Measurements from ENCODE around the gene SLC5A6.
"Not testable (repeated sequence)": the region's sequence is repeated elsewhere in the genome, so short reads cannot be mapped to it uniquely, and the experiment has no call there.

SLC5A6 gene

DNA sequence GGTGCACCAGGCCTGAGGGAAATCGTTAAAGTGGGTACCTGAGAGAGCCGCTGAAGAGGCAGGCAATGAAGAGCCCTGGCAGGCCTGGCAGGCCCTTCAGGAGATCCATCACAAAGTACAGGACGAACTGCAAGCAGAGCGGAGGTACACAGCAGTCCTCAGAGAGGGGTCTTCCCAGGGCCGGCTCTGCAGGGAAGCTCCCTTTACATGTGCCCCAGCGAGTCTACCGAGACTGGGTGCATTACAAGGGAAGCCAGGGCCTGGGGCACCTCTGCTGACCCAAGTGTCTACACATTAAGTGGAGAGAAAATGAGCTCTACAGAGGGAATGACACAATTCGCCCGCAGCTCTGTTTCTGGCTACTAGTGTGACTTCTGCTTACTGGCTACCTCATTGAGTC is 8.3 kb downstream of the SLC5A6 start:
- DNase-seq, result no peak

DNA sequence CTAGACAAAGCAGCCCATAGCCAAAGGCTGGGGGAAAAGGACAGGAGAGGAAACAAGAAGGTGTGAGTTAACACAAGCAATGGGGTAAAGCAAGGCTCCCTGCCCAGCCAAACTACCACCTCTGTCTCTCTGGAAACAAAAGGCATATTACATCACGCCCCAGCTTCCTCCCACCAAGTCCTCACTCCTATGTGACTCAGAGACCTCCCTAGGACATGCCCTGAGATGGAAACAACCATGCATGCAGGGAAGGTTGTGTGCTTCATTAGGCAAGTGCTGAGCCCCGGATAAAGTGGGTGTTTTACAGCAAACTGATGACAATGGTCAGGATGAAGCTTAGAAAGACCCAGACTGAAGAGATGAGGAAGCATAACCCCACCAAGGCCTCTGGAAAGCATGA is 9.2 kb downstream of the SLC5A6 start:
- no peak for DNase-seq

DNA sequence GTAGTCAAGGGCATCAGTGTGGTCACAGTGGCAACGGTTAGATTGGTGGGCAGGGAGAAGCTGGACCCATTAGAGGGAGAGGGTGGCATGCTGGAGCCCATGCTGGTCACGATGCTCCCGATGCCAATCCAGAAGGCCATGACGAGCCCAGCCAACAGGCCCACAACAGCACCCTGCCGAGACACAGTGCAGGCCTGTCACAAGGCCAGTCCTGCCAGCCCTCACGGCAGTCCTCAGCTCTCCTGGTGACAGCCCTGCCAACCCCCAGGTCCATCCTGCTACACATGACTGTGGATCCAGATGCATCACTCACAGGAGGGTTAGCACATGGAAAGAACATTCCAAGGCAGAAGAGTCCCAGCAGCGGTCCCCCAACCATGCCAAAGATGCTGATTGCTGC is 10.4 kb downstream of the SLC5A6 start:
- no peak for DNase-seq

DNA sequence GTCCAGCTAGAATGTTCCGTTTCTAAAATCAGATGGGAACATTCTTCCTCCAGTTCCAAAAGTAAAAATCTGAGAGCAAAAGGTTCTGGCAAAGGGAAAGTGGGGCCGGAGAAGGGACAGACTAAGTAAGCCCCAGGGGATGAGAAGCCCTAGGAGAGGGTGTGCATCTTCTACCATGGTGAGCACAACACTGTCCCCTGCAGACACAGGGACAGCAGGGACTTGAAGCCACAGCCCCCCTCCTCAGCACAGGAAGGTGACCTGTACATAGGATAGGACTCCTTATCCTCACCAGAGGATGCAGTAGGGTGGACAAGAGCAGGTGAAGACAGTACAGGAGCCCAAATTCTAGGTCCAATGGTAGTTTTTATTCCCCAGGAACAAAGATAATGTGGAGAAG is 12.8 kb downstream of the SLC5A6 start:
- DNase-seq, result no peak

DNA sequence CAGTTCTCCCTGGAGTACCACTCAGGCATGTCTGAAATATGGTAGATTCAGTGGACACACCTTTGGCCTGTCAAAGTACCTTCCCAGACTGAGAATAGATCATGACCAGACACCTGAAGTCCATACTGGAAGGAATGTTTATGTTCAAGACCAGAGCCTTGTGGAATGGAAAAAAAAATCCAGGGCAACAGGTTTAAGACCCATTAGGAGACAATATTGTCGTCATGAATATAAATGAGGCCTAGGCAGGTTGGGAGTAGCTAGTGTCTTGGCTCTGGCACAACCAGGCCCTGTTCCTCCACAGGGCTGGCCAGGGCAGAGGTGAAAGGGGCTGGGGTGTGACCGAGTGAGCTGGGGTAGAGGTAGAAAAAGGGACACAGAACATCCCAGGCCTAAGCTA is 13.4 kb downstream of the SLC5A6 start:
- DNase-seq, result no peak

DNA sequence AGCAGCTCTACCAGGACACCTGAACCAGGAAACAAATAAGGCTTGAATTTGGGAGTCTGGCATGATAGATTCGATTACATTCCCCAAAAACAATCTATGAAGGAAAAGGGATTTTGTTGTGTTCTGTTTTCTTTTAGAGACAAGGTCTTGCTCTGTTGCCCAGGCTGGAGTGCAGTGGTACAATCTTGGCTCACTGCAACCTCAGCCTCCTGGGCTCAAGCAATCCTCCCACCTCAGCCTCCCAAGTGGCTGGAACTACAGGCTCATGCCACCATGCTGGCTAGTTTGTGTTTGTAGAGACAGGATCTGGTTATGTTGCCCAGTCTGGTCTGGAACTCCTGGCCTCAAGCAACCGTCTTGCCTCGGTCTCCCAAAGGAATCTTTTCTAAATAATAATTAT is 14.0 kb downstream of the SLC5A6 start:
- DNase-seq, result not testable (repeated sequence)

DNA sequence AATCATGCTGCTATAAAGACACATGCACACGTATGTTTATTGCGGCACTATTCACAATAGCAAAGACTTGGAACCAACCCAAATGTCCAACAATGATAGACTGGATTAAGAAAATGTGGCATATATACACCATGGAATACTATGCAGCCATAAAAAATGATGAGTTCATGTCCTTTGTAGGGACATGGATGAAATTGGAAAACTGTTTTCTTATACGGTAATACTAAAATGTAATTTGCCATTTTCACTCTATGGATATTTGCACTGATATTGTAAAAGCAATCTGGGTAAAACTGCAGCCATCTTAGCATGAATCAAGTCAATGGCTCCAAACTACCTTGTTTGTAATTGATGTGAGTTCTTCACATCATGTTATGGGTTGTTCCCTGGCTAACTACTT is 16.3 kb downstream of the SLC5A6 start:
- DNase-seq, result not testable (repeated sequence)

DNA sequence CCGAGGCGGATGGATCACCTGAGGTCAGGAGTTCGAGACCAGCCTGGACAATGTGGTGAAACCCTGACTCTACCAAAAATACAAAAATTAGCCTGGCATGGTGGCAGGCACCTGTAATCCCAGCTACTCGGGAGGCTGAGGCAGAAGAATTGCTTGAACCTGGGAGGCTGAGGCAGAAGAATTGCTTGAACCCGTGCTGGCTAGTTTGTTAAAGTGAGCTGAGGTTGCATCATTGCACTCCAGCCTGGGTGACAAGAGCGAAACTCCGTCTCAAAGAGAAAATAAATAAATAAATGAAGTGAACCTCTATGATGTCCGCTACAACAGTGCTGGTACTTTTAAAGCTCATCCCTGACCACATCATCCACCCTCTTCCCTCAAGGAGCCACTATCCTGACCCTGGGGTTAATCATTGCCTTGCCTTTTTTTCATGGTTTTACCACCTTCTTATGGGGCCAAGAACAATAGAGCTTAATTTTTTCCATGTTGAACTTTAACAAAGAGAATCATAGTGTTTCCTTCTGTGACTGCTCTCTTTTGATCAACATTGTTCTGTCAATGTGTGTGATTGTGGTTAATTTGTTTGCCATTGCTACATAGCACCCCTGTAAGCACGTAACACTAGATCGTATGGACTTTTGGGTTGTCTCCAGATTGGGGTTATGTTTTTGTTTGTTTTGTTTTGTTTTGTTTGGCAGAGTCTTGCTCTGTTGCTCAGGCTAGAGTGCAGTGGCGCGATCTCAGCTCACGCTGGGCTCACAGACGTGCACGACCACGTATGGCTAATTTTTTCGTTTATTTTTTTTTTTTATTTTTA is 17.3 kb downstream of the SLC5A6 start:
- DNase-seq, result no peak

DNA sequence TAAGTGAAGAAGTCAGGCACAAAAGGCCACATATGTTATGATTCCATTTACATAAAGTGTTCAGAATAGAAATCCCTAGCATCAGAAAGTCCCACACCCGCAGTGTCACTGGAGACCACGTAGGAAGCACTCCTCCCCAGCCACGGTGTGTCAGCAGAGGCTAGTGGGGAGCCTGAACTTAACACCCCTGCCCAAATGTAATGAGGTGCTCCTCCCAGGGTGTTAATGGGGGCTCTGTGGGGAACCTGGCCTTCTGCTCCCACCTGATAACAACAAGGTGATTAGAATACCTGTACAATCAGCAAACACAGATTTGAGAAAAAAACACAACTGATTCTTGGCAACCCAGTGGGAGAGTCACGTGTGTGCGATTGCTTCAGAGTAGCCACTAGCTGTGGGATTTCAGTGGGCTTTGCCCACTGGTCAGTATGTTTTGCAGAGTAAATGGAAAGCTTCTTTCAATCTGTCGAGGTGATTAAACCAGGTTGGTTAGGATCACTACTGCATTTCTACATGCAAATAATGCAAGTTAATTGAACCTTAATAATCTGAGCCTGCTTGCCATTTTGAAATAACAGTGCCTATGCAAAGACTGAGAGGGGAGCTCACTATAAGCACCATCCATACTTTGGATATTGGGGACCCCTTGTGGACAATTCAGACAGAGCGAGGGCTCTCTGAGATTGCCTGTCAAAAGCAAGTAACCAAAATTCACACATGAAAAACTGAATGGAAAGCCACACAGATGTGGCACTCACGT is 20.8 kb downstream of the SLC5A6 start:
- peak in 1 of 2 donors; percentile 62 for DNase-seq

DNA sequence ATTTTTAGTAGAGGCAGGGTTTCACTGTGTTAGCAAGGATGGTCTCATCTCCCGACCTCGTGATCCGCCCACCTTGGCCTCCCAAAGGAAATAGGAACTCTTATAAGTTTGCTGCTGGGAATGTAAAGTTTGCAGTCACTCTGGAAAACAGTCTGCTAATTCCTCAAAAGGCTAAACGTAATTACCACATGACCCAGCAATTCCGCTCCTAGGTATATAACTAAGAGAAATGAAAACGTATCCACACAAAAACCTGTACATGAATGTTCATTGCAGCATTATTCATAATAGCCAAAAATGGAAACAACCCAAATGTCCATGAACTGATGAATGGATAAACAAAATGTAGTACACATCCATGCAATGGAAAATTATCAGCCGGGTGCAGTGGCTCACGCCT is 22.1 kb downstream of the SLC5A6 start:
- DNase-seq, result no peak

DNA sequence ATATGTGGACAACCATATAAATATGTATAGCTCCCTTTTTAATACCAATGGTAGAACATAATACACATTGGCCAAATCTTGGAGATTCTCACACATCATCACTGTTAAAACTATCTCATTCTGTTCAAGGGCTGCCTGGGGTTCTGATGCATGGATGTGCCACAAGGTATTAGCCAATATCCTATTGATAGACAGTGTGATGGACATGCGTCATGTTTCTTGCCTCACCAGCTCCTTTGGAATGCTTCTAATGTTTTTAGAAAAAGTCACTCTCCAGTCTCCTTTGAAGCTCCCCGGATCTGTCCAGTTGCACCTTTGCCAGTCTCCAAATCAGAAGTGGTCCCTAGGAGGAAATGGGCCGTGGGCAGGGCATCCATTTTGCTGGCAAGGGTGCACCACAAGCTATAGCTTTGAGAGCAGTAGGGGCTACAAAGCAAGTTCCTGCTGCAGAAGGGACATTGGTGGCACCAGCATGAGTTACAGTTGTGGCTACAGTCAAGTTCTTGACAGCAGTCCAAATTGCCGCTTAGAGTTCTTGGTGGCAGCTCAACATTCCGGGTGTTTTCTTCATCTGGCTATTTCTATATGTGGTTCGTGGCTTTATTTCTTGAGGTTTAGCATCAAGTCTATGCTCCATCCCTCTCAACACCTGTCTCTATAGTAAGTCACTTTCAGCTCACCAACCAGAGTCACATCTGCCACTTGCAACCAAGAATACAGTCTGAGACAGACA is 25.3 kb downstream of the SLC5A6 start:
- no peak for DNase-seq

DNA sequence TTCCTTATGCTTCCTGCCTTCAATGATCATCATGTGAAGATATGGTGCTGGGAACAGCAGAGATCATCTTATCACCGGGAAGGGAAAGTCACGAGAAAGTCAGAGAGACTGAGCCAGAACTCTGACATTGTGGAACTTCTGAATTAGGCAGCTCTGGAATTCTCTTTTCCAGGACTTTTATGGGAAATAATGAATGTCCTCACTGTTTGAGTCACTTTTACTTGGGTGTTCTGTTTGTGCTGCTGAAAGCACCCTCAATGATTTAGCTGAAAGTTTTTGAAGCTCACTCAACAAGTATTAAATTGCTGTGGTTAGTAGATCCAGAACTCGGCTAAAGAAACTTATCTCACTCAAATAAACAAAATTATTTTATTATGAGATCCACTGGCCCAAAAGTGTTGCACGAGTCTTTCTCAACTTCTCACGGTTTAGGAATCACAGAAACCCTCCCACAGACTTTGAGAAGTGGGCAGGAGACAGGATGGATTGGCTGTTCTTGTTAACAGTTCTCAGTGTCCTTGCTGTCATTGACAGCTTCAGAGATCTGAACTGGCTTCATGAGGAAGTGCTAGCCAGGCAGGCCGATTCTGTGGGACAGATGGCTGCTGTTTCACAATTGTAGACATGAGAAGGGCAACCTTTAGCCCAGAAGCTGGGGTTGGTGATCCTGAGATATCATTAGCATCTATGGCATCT is 26.6 kb downstream of the SLC5A6 start:
- DNase-seq, result peak in 1 of 2 donors; percentile 6

DNA sequence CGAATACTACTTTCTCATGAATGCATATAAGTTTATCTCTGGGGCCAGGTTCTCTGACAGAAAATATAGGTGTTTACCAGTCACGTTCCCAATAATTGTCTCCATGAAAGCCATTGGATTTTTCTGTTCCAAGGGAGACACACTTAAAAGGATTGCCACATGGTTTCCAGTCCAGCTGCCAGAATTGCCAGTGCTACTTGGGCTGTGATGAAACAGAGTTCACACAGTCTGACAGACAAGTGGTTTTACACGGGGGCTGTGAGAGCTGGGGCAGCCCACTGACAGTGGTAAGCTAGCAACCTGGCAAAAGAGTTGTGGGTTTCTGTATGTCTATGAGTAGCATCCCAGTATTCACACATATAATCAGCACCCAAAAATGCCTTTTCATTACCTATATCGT is 28.0 kb downstream of the SLC5A6 start:
- no peak for DNase-seq

DNA sequence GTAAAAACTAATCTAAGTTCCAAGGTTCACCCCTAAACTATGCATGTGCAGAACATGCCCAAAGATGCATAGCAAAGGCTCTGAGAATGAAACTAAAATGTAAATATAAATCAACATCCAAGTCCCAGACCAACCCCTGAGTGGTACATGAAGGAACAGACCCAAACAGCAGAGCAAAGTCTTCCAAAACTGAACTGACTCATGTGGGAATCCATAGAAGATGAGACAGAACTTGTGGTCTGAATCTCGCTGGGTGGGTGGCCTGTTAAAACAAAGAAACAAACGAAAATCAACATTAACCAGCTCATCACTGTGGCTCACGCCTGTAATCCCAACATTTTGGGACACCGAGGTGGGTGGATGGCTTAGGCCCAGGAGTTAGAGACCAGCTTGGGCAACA is 29.7 kb downstream of the SLC5A6 start:
- DNase-seq, result no peak

DNA sequence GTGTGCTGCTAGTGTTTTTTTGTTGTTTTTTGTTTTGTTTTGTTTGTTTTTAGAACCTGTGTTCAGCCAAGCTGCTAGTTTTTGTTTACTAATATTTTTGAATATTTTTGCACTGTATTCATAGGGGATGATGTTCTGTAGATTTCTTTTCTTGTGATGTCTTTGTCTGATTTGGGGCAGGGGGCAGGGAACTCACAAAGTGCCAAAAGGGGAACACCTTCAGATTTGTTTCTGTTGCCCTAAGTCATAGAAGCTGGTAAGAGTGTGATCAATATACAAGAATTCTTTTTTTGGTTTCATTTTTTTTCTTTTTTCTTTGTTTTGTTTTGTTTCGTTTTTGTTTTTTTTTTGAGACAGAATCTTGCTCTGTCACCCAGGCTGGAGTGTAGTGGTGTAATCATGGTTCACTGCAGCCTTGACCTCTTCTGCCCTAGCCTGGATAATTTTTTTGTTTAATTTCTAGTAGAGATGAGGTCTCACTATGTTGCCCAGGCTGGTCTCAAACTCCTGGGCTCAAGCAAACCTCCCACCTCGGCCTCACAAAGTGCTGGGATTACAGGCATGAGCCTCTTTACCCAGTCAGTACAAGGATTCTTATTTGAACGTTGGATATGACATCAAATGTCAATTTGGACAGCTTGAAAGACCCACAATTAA is 32.6 kb downstream of the SLC5A6 start:
- no peak for DNase-seq

DNA sequence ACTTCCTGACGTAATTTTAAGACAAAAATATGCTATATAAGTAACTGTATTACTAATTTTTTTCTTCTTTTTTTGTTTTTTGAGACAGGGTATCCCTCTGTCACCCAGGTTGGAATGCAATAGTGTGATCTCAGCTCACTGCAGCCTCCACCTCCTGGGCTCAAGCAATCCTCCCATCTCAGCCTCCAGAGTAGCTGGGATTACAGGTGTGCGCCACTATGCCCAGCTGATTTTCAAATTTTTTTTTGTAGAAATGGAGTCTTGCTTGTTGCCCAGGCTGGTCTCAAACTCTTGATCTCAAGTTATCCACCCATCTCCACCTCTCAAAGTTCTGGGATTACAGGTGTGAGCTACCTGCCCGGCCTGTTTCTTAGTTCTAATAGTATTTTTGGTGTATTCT is 33.6 kb downstream of the SLC5A6 start:
- DNase-seq, result no peak

DNA sequence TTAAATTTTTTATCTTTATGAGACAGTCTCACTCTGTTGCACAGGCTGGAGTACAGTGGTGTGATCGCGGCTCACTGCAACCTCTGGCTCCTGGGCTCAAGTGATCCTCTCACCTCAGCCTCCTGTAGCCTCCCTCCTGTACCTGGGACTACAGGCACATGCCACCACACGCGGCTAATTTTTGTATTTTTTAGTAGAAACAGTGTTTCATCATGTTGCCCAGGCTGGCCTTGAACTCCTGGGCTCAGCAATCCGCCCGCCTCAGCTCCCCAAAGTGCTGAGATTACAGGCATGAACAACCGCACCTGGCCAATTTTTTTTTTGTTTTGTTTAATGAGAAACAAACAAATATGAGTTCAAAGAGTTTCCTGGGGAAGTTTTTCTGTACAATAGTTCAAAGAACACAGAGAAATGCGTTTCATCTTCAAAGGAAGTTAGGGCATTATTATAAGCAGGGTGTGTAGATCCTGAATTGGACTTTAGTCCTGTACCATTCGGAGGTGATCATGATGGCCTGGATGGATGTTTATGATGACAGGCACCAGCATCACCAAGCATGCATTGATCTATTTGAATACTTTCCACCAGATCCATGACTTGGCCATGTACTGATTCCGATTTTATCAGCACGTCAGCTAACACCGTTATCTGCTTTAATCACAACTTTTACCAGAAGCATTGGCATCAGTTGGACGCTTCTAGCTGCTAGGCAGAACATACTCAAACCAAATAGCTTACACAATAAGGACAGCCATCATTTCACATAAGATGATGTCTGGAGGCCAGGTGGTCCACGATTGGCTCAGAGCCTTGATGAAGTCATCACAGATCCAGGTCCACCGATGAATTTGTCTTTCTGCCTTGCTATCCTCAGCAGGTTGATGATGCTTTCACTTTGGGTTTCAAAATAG is 34.4 kb downstream of the SLC5A6 start:
- DNase-seq, result no peak

DNA sequence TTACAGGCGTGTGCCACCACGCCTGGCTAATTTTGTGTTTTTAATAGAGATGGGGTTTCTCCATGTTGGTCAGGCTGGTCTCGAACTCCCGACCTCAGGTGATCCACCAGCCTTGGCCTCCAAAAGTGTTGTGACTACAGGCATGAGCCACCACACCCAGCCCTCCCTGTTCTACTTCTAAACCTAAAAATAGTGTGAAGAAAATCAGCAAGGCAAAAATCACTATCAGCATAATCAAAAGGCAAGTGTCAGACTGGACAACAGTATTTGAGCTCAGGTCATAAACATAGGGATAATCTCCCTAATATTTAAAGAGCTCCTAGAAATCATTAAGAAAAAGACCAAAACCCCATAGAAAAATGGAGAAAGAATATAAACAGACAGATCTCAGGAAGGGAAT is 36.3 kb downstream of the SLC5A6 start:
- not testable (repeated sequence) for DNase-seq

DNA sequence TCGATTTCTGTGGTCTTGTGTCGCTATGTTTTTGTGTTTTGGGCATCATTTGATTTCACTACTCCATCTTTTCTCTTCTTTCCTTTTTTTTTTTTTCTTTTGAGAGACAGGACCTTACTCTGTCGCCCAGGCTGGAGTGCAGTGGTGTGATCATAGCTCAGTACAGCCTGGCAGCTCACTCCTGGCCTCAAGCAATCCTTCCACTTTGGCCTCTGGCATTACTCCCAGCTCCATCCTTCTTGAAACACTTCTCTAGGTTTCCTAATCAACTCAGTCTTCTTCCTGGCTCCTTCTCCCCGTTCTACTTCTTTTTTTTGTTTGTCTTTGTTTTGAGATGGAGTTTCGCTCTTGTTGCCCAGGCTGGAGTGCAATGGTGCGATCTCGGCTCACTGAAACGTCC is 36.7 kb downstream of the SLC5A6 start:
- no peak for DNase-seq

DNA sequence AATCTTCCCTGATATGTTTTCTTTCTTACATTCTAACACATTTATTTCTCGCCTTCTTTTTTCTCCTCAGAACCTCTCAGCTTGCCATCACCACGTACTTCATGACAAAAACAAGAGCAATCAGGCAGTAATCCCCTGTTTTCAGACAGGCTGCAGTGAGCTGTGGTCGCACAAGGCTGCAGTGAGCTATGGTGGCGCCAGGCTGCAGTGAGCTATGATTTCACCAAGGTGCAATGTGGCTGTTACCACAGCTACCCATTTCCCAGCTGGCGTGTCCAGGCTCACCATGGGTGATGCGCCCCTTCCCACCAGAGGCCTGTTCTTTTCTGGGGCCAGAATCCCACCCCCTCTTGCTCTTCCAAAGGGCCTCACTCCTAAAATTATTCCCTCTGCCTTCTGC is 37.4 kb downstream of the SLC5A6 start:
- no peak for DNase-seq

DNA sequence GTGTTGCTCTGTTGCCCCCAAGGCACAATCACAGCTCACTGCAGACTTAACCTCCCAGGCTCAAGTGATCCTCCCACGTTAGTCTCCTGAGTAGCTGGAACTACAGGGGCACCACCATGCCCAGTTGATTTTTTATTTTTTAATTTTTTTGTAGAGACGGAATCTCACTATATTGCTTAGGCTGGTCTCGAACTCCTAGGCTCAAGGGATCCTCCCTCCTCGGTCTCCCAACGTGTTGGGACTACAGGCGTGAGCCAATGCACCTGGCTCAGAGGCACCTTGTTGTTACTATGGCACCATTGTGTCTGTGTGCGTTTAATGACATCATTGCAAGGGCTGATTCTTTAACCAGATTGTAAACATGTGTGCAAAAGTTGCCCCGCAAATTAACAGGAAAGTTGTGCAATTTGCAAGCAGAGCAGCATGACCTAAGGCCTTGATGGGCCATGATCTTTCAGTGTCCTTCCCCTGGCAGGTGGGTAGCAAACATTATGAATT is 40.7 kb downstream of the SLC5A6 start:
- no peak for DNase-seq

Measured in bone marrow (tissue), 2 donors.